A549 (cell line): ENCODE measurements around the gene PKHD1. TPM values are rescaled to one million over a fixed set of nuclear protein-coding genes. Genes with fewer than 3 reads are reported as not detected.

Experiments
- ATAC-seq, 2 experiments: fragments of 200-7000 bp in 1 of 2; fragments of >200 bp in 1 of 2; cut with Nextera tagmentation in 1 of 2; cut with Tn5 transposase in 1 of 2; 3 replicates each; pipeline versions ENCODE4 v1.8.0 to v1.9.1; 2018 to 2020; ENCODE audit warnings: mild to moderate bottlenecking in 1 of 2, moderate library complexity in 1 of 2
- CTCF ChIA-PET: fragments of 300-600 bp; sonication (Branson Sonifier 250); formaldehyde crosslinking; extraction: SDS; loops from one replicate; lab custom pipeline; 2021; ENCODE audit warnings: antibody characterized with exemption, inconsistent platforms; lab: Yijun Ruan, JAX
- POLR2A ChIA-PET: fragments of 350-600 bp; formaldehyde crosslinking; extraction: SDS; loops from one replicate; lab custom pipeline; 2021; ENCODE audit warnings: antibody characterized with exemption, inconsistent platforms; lab: Yijun Ruan, JAX
- DNase-seq, 2 experiments: peaks; one replicate each; pipeline versions ENCODE4 v3.0.0 to v3.0.0-alpha.2; 2011 to 2016; ENCODE audit warnings: low read depth in 1 of 2, low spot score in 1 of 2
- FAIRE-seq: peaks from 2 replicates; lab custom pipeline; 2011; peaks lifted over from hg19 to GRCh38; lab: Jason Lieb, UNC
- H3K27ac ChIP-seq, 2 experiments: fragments of >200 bp; sonication (Bioruptor Twin); formaldehyde crosslinking; 3 replicates each; pipeline ENCODE4 v1.5.1; 2016 to 2017
- H3K4me1 ChIP-seq: fragments of >200 bp; sonication (Bioruptor Twin); formaldehyde crosslinking; 3 replicates; pipeline ENCODE4 v1.6.1; 2016
- H3K4me2 ChIP-seq: fragments of >200 bp; sonication (Bioruptor Twin); formaldehyde crosslinking; 3 replicates; pipeline ENCODE4 v1.6.1; 2016
- H3K4me3 ChIP-seq: fragments of >200 bp; sonication (Bioruptor Twin); formaldehyde crosslinking; 3 replicates; pipeline ENCODE4 v1.5.1; 2016
- H3K9me3 ChIP-seq: fragments of >200 bp; sonication (Bioruptor Twin); formaldehyde crosslinking; 3 replicates; pipeline ENCODE4 v1.6.1; 2016
- BHLHE40 ChIP-seq: IDR thresholded peaks from 2 replicates; pipeline ENCODE4 v1.6.1; 2012; ENCODE audit warnings: low read depth, low read length, inconsistent platforms
- CBX8 ChIP-seq: fragments of 200-600 bp; sonication (generic); IDR thresholded peaks from 2 replicates; pipeline ENCODE4 v1.6.1; 2016
- CEBPB ChIP-seq, 2 experiments: fragments of >200 bp in 1 of 2; sonication (Bioruptor Twin) in 1 of 2; formaldehyde crosslinking in 1 of 2; IDR thresholded peaks; 2 replicates each; pipeline ENCODE4 v1.6.1; 2012 to 2016
- EHMT2 ChIP-seq: fragments of 200-600 bp; sonication (generic); IDR thresholded peaks from 2 replicates; pipeline ENCODE4 v1.6.1; 2016; ENCODE audit warnings: antibody characterized with exemption, low read depth, mild to moderate bottlenecking, moderate library complexity
- HOXA7 ChIP-seq: fragments of 250-450 bp; sonication (Bioruptor Pico); IDR thresholded peaks from 2 replicates; pipeline ENCODE4 v1.5.0; 2020; ENCODE audit warnings: mild to moderate bottlenecking, moderate library complexity
- JUN ChIP-seq, 2 experiments: fragments of >200 bp; sonication (Bioruptor Twin); formaldehyde crosslinking; IDR thresholded peaks; 2 replicates in 1 of 2; 3 replicates in 1 of 2; pipeline ENCODE4 v1.6.1; 2016 to 2017
- NR3C1 ChIP-seq: fragments of >200 bp; sonication (Bioruptor Twin); formaldehyde crosslinking; IDR thresholded peaks from 3 replicates; pipeline ENCODE4 v1.6.1; 2017
- PHF8 ChIP-seq: fragments of 200-600 bp; sonication (generic); IDR thresholded peaks from 2 replicates; pipeline ENCODE4 v1.6.1; 2016; ENCODE audit warnings: low read depth, mild to moderate bottlenecking, antibody characterized with exemption, moderate library complexity, borderline replicate concordance
- POLR2A ChIP-seq: IDR thresholded peaks from 2 replicates; pipeline ENCODE4 v1.6.1; 2012; ENCODE audit warnings: mild to moderate bottlenecking, low read length
- RCOR1 ChIP-seq: fragments of 150-350 bp; IDR thresholded peaks from 2 replicates; pipeline ENCODE4 v1.6.1; 2014; ENCODE audit warnings: antibody characterized with exemption, low read length, low read depth
- RNF2 ChIP-seq: fragments of 200-600 bp; sonication (generic); IDR thresholded peaks from 2 replicates; pipeline ENCODE4 v1.6.1; 2016; ENCODE audit warnings: low read depth, mild to moderate bottlenecking, antibody characterized with exemption, moderate library complexity, borderline replicate concordance
- TP53 ChIP-seq: fragments of 250-450 bp; sonication (Bioruptor Pico); IDR thresholded peaks from 2 replicates; pipeline ENCODE4 v1.5.0; 2021; ENCODE audit warnings: mild to moderate bottlenecking, moderate library complexity
- ZSCAN20 ChIP-seq: fragments of 250-450 bp; sonication (Bioruptor Pico); IDR thresholded peaks from 2 replicates; pipeline ENCODE4 v1.8.0; 2022; ENCODE audit warnings: mild to moderate bottlenecking, moderate library complexity
- WGBS: methylation state at CpG from one replicate; pipeline ENCODE4 v1.1.6; 2017; ENCODE audit errors: missing lambda C conversion rate; 5-methylcytosine and 5-hydroxymethylcytosine counted together
- polyA plus RNA-seq, 4 experiments: library from polyadenylated mRNA; depleted of rRNA in 3 of 4; stranded (reverse); fragments of >200 nt; fragmentation: RNase III in 1 of 4; extraction: RNeasy Plus Mini Kit Qiagen cat#74134 plus additional on column Dnase treatment in 1 of 4; gene quantifications; 2 replicates in 3 of 4; 3 replicates in 1 of 4; pipeline ENCODE4 v1.2.3, GENCODE V29; 2011 to 2017
- TF ChIP-seq, protein P1 (sequence below): fragments of 200-600 bp; sonication (generic); IDR thresholded peaks from 2 replicates; pipeline ENCODE4 v1.6.1; 2016; ENCODE audit warnings: antibody characterized with exemption, mild to moderate bottlenecking, moderate library complexity
- TF ChIP-seq, protein P2 (sequence below): fragments of 450-650 bp; IDR thresholded peaks from 2 replicates; pipeline ENCODE4 v1.6.1; 2014; ENCODE audit warnings: antibody characterized with exemption
- TF ChIP-seq, protein P3 (sequence below): IDR thresholded peaks from 2 replicates; pipeline ENCODE4 v1.6.1; 2012
- TF ChIP-seq, protein P4 (sequence below): fragments of 150-350 bp; IDR thresholded peaks from 2 replicates; pipeline ENCODE4 v1.6.1; 2014; ENCODE audit warnings: low read depth, mild to moderate bottlenecking, low read length
- TF ChIP-seq, protein P5 (sequence below): fragments of 250-450 bp; sonication (Bioruptor Pico); IDR thresholded peaks from 2 replicates; pipeline ENCODE4 v1.5.0; 2021; ENCODE audit warnings: mild to moderate bottlenecking, moderate library complexity, borderline replicate concordance
- TF ChIP-seq, protein P6 (sequence below): fragments of 250-450 bp; sonication (Bioruptor Pico); IDR thresholded peaks from 2 replicates; pipeline ENCODE4 v1.5.0; 2020; ENCODE audit warnings: low read depth, mild to moderate bottlenecking, moderate library complexity

Gene PKHD1
- polyA plus RNA-seq, 2 of the 4 experiments (the other 2 are of a cell fraction): not detected

DNA sequence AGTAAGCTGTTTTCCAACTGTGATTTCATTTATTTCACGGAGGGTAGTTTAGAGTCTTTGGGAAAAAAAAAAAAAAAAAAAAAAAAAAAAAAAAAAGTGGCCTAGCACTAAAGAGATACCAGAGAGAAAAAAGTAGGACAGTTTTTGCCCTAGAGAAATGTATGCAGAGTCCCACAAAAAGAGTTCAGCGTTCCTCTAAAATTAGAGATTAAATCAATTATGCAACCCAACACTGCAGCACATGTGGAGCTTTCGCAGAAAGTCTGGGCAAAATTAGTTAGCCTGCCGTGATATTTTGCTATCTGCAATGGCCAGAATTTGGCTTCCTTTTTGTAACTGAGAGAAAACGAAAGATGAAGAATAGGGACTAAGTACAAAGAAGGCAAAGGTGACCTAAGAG is 309.8 kb downstream of the PKHD1 start:
- 3% methylated on average over 5 of the region's 5 CpGs for WGBS
- ChIA-PET CTCF (no interaction called here), POLR2A (no interaction called here)
- no peak for FAIRE-seq
- ATAC-seq: no peak
- no peak overlapping the region for H3K4me3 ChIP-seq
- H3K4me2 ChIP-seq: no peak overlapping the region
- H3K4me1 ChIP-seq: no peaks in the 10 kb centered on the region
- no peak overlapping the region for H3K27ac ChIP-seq
- TF ChIP-seq HOXA7 (CRISPR knock-in tag): no peak
- no peak for TF ChIP-seq JUN (IDR thresholded peaks at IDR 0.05)
- no peaks in the 10 kb centered on the region for H3K9me3 ChIP-seq
- no peak for DNase-seq

DNA sequence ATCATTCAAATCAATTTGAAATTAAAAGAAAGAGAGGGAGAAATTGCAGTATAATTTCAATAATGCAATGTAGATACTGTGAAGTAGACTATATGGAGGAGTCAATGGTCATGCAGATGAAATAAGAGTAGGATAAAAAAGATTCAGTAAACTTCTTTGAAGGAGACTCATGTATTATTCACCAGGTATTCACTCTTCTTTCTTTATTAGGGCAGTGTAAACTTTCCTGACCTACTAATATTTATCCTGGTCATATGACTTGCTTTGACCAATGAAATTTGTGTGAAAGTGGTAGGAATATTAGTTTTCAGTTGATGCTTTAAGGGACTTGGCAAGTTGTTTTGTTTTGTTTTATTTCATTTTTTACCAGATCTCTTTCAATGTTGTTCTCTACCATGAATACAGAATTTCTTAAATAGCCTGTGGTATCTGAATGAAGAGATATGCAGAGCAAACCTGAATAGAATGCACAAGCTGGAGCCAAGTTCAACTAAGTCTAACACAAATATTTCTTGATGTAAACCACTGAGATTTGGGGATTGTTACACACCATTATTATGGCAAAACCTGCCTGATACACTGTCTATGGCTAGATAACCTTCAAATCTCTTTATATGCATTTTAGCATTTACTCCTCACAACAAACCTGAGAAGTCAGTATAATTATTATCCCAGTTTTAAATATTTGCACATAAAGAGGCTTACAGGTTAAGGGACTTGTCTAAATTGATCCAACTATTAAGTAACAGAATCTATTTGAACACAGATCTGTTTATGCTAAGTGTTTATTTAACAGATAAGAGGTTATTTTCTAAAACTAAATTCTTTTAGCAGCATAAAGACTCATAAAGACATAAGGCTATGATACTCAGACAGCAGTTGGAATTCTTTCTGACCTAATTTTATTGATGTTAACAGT is 311.2 kb downstream of the PKHD1 start:
- Histone ChIP-seq H3K27ac (no peak overlapping the region), H3K4me1 (no peaks in the 10 kb centered on the region), H3K4me3 (no peak overlapping the region), H3K4me2 (no peak overlapping the region), H3K9me3 (no peaks in the 10 kb centered on the region)
- ChIA-PET CTCF (no interaction called here), POLR2A (no interaction called here)
- no peak for DNase-seq
- ATAC-seq: no peak
- FAIRE-seq: no peak
- no peak for TF ChIP-seq CEBPB (IDR thresholded peaks at IDR 0.05)
- no peak for TF ChIP-seq NR3C1
- TF ChIP-seq, protein P1, sequence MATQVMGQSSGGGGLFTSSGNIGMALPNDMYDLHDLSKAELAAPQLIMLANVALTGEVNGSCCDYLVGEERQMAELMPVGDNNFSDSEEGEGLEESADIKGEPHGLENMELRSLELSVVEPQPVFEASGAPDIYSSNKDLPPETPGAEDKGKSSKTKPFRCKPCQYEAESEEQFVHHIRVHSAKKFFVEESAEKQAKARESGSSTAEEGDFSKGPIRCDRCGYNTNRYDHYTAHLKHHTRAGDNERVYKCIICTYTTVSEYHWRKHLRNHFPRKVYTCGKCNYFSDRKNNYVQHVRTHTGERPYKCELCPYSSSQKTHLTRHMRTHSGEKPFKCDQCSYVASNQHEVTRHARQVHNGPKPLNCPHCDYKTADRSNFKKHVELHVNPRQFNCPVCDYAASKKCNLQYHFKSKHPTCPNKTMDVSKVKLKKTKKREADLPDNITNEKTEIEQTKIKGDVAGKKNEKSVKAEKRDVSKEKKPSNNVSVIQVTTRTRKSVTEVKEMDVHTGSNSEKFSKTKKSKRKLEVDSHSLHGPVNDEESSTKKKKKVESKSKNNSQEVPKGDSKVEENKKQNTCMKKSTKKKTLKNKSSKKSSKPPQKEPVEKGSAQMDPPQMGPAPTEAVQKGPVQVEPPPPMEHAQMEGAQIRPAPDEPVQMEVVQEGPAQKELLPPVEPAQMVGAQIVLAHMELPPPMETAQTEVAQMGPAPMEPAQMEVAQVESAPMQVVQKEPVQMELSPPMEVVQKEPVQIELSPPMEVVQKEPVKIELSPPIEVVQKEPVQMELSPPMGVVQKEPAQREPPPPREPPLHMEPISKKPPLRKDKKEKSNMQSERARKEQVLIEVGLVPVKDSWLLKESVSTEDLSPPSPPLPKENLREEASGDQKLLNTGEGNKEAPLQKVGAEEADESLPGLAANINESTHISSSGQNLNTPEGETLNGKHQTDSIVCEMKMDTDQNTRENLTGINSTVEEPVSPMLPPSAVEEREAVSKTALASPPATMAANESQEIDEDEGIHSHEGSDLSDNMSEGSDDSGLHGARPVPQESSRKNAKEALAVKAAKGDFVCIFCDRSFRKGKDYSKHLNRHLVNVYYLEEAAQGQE: no peak
- TF ChIP-seq, protein P2, sequence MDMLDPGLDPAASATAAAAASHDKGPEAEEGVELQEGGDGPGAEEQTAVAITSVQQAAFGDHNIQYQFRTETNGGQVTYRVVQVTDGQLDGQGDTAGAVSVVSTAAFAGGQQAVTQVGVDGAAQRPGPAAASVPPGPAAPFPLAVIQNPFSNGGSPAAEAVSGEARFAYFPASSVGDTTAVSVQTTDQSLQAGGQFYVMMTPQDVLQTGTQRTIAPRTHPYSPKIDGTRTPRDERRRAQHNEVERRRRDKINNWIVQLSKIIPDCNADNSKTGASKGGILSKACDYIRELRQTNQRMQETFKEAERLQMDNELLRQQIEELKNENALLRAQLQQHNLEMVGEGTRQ: no peak
- TF ChIP-seq TP53 (CRISPR knock-in tag): no peak
- TF ChIP-seq EHMT2: no peak
- no peak for TF ChIP-seq CBX8
- TF ChIP-seq, protein P3, sequence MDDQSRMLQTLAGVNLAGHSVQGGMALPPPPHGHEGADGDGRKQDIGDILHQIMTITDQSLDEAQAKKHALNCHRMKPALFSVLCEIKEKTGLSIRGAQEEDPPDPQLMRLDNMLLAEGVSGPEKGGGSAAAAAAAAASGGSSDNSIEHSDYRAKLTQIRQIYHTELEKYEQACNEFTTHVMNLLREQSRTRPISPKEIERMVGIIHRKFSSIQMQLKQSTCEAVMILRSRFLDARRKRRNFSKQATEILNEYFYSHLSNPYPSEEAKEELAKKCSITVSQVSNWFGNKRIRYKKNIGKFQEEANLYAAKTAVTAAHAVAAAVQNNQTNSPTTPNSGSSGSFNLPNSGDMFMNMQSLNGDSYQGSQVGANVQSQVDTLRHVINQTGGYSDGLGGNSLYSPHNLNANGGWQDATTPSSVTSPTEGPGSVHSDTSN: no peak
- no peak for TF ChIP-seq PHF8
- TF ChIP-seq, protein P4, sequence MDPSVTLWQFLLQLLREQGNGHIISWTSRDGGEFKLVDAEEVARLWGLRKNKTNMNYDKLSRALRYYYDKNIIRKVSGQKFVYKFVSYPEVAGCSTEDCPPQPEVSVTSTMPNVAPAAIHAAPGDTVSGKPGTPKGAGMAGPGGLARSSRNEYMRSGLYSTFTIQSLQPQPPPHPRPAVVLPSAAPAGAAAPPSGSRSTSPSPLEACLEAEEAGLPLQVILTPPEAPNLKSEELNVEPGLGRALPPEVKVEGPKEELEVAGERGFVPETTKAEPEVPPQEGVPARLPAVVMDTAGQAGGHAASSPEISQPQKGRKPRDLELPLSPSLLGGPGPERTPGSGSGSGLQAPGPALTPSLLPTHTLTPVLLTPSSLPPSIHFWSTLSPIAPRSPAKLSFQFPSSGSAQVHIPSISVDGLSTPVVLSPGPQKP: no peak
- no peak for TF ChIP-seq ZSCAN20 (CRISPR knock-in tag)
- no peak for TF ChIP-seq POLR2A

DNA sequence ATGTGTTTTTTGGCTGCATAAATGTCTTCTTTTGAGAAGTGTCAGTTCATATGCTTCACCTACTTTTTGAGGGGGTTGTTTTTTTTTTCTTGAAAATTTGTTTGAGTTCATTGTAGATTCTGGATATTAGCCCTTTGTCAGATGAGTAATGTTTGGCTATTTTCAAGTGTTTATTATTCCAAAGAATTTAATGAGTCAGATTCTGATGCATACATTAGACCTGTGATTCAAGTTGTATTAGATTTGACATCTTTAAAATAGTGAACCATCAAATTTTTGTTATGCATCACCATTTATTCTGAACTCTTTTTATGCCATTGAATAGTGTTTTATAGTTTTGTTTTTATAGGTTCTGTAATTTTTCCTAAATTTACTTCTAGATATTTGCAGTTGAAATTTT is 319.3 kb downstream of the PKHD1 start:
- Histone ChIP-seq H3K27ac (no peak overlapping the region), H3K9me3 (no peaks in the 10 kb centered on the region)
- TF ChIP-seq BHLHE40 (no peak), RNF2 (no peak), PHF8 (no peak), RCOR1 (no peak)
- TF ChIP-seq, protein P5, sequence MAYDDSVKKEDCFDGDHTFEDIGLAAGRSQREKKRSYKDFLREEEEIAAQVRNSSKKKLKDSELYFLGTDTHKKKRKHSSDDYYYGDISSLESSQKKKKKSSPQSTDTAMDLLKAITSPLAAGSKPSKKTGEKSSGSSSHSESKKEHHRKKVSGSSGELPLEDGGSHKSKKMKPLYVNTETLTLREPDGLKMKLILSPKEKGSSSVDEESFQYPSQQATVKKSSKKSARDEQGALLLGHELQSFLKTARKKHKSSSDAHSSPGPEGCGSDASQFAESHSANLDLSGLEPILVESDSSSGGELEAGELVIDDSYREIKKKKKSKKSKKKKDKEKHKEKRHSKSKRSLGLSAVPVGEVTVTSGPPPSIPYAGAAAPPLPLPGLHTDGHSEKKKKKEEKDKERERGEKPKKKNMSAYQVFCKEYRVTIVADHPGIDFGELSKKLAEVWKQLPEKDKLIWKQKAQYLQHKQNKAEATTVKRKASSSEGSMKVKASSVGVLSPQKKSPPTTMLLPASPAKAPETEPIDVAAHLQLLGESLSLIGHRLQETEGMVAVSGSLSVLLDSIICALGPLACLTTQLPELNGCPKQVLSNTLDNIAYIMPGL (CRISPR knock-in tag): no peak
- TF ChIP-seq, protein P6, sequence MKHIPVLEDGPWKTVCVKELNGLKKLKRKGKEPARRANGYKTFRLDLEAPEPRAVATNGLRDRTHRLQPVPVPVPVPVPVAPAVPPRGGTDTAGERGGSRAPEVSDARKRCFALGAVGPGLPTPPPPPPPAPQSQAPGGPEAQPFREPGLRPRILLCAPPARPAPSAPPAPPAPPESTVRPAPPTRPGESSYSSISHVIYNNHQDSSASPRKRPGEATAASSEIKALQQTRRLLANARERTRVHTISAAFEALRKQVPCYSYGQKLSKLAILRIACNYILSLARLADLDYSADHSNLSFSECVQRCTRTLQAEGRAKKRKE (CRISPR knock-in tag): no peak
- TF ChIP-seq, all 56 proteins: peak for 0
- ChIA-PET CTCF (no interaction called here), POLR2A (no interaction called here)
- Histone ChIP-seq H3K4me2 (no peak overlapping the region), H3K4me3 (no peak overlapping the region), H3K4me1 (no peaks in the 10 kb centered on the region)
- FAIRE-seq (no peak), ATAC-seq (no peak), DNase-seq (no peak)
